ENCODE results near the gene CFAP97D2.
A peak's percentile ranks its signal among the peaks of the same experiment; 100 is the strongest.

The CFAP97D2 gene

DNA sequence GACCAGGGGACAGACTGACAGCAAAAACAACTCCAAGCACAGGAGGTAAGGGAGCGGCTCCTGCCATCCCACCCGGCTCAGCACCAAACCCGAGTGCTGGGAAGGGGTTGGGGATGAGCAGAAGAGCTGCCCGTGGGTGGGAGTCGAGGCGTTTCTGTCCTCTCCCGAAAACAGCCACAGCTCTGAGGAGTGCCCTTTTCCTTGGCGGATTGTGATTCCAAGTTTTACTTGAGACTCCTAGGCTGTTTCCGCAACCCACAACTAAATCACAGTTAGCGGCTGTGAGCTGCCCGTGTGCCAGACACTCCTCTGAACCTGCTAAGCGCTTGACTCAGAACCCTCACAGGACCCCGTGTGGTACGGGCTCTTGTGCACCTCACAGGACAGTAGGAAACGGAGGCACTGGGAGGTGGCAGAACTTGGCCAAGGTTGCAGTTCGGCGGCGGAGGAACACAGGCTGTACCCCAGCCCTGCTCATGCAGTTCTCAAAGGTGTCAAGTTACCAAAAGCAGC is 21.4 kb downstream of the CFAP97D2 start:
- peak; percentile 7 for DNase-seq

DNA sequence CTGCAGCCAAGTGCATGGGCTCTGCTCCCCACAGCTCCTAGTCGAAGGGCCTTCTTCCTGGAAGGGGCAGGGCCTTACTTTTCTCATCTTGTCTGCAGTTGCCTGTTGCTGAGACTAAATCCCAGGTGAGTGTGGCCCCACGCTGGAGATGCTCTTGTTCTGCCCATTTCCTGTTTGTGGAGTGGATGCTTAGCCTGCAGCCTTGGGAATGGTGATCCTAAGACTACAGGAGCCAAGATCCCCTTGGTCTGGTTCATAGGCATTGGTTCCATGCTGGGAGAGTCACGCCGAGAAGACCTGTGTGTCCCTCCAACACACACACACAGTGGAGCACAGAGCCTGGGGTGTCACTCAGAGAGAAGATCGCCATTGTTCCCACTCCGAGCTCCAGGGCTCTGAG is 23.5 kb downstream of the CFAP97D2 start:
- DNase-seq = no peak

DNA sequence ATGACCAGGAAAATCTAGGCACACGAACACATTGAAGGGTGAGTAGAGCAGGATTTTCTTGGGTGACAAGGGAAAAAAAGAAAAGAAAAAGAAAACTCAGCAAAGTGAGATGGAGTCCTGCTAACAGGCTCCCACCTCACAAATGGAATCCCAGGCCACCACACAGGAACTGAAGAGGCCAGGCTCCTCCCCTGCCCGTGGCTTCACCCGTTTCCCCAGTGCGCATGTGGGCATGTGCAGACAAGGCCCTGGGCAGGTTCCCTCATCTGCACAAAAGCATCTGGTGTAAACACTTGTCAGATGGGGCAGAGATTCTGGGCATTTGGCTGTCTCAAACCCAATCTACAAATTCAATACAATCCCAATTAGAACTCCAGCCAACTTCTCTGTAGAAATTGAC is 24.5 kb downstream of the CFAP97D2 start:
- no peak for DNase-seq

- no peak for DNase-seq
These were observed 25.8 kb downstream of the CFAP97D2 start for GRCh38 chr13:114204894-114205293.

DNA sequence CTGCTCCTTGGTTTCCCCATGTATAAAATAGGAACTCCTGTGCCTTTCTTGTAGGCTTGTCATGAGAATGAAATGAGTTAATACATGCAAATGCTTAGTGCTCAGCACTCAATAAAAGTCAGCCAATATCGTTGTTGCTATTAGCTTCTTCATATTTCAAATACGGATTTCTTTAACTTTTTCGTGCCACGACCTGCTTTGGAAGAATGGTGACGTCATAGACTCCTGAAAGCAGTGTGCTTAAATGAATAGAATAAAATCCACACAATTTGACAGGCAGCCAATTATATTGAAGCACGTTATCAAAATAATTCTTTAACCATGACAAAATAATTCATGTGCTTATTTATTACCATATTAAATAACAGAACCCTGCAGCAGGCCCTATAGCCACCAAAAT is 29.1 kb downstream of the CFAP97D2 start:
- DNase-seq = no peak

- DNase-seq = no peak
These were observed 32.5 kb downstream of the CFAP97D2 start for GRCh38 chr13:114211446-114212157.

- peak; percentile 65 for DNase-seq
These were observed 33.1 kb downstream of the CFAP97D2 start for GRCh38 chr13:114212158-114212495.

GRCh38 chr13:114213980-114214379 is 34.9 kb downstream of the CFAP97D2 start:
- DNase-seq = no peak

GRCh38 chr13:114219392-114219791 is 40.3 kb downstream of the CFAP97D2 start:
- no peak for DNase-seq

DNA sequence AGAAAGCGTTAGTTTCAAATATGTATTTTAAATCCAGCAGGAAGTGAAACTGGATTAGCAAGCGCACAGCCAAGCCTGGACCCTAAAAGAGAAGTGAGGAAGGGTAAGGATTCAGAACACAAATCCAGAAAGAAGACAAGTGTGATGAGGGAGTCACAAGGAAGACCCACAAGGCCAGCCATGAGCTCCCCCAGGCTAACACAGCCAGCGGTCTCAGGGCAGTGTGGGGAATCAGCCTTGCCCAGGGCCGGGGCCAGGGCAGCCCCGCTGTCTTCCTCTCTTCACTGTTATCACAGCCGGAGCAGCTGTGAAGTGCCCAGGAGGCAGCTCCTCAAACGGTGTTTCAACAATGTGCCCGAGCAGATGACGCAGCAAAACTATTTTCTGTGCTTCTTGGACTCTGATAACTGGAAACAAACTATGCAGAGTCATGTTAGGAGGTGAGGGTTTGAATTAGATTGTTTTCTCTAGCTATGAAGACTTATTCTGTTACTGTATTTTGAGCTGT is 43.5 kb downstream of the CFAP97D2 start:
- DNase-seq = no peak

- no peak for DNase-seq
These were observed 45.1 kb downstream of the CFAP97D2 start for GRCh38 chr13:114224201-114224600.

GRCh38 chr13:114225610-114226009 is 46.6 kb downstream of the CFAP97D2 start:
- no peak for DNase-seq

DNA sequence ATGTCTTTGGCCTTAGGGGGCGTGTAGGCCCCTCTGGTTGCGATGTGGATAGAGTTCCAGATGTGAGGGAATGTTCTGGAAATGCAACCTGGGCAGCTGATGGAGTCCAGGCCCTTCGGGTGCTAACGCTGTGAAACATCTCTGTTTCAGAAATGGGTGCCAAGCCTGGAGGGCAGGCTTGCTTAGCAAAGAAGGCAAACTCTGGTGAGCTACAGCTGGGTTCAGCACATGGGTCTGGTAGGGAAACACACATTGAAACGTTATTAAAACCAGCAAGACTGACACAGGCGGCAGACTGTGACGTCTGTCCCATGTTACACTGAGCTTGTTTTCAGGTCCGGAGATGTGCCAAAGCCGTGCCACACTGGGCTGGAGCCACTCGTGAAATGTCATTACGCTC is 47.0 kb downstream of the CFAP97D2 start:
- DNase-seq = no peak

- peak; percentile 68 for DNase-seq
These were observed 47.8 kb downstream of the CFAP97D2 start for GRCh38 chr13:114226699-114227323.

DNA sequence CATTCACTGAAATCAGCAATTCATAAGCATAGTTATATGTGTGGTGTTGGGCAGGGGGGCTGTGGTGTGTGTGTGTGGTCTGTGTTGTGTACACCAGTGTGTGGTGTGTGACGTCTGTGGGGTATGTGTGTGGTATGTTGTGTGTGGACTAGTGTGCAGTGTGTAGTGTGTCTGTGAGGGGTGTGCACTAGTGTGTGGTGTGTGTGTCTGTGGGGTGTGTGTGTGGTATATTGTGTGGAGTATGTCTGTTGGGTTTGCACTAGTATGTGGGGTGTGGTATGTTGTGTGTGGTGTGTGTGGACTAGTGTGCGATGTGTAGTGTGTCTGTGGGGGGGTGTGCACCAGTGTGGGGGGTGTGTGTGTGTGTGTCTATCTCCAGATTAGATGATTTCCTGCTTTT is 48.5 kb downstream of the CFAP97D2 start:
- DNase-seq = no peak

DNA sequence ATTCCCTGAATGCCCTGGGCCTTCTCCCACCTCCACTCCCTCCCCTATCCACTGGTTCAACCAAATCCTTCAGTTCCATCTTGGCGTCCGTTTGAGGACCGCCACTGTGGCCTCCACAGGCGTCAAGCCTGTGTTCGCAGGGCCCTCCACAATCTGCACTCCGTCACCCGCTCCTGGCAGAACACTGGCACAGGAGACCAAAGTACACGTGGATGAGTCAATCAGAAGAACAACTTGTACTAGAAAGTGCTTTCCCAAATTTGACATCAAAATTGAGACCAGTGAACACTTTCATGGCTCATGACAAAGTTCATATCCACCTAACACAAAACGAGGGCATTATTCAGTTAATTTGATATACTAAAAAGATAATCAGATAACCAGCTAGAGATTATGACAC is 49.1 kb downstream of the CFAP97D2 start:
- DNase-seq = no peak

GRCh38 chr13:114229506-114229905 is 50.4 kb downstream of the CFAP97D2 start:
- peak; percentile 39 for DNase-seq

- peak; percentile 58 for DNase-seq
These were observed 51.1 kb downstream of the CFAP97D2 start for GRCh38 chr13:114230117-114230516.

DNA sequence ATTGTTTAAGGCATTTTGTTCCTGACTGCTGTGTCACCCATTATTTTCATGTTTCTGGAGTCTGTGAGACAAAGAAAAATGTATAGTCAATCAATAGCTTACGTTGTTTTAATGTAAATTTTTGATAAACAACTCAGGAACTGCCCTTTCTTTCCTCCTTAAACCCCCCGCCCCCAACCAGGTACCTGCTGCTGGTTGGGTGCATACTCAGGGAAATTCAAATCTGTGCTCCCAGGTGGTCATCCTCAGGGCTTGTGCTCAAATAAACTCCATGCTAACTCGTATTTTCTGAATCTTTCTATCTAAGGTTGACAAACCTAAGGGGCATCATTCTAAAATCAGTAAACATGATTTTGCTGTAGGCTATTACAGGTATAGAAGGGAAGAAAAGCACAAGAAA is 51.5 kb downstream of the CFAP97D2 start:
- DNase-seq = no peak

- DNase-seq = no peak
These were observed 52.8 kb downstream of the CFAP97D2 start for GRCh38 chr13:114231886-114232285.

GRCh38 chr13:114234266-114234644 is 55.2 kb downstream of the CFAP97D2 start:
- DNase-seq = no peak

- peak; percentile 92 for DNase-seq
These were observed 55.8 kb downstream of the CFAP97D2 start, which contains the start of gene CDC16 for GRCh38 chr13:114234645-114235421. TSS of gene CDC16 (plus strand) at chr13:114234897. CDS start at chr13:114235085, 188 bp downstream.

- no peak for DNase-seq
These were observed 56.6 kb downstream of the CFAP97D2 start for GRCh38 chr13:114235697-114236096.

- DNase-seq = no peak
These were observed 57.2 kb downstream of the CFAP97D2 start for GRCh38 chr13:114236227-114236626.
